GM12875 (cell line): ENCODE results near the gene GNB1L.

Experiments
- H3K4me3 ChIP-seq: one replicate; pipeline ENCODE4 v1.5.1; 2011; ENCODE audit warnings: low read depth, low read length, control low read depth
- CTCF ChIP-seq: IDR thresholded peaks from 2 replicates; pipeline ENCODE4 v1.5.1; 2011; ENCODE audit warnings: low read depth, mild to moderate bottlenecking, control low read depth, inconsistent platforms, low read length, moderate library complexity, borderline replicate concordance; ENCODE audit not compliant: insufficient read depth

Gene GNB1L

GRCh38 chr22:19811811-19812771 is 42.6 kb downstream of the GNB1L start:
- H3K4me3 ChIP-seq = no peak overlapping the region
- TF ChIP-seq CTCF = no peak

GRCh38 chr22:19811211-19811621 is 43.5 kb downstream of the GNB1L start:
- no peak overlapping the region for H3K4me3 ChIP-seq
- TF ChIP-seq CTCF = no peak

- H3K4me3 ChIP-seq = no peak overlapping the region
- TF ChIP-seq CTCF = no peak
Measured at GRCh38 chr22:19810381-19811201, 44.1 kb downstream of the GNB1L start.

GRCh38 chr22:19809741-19810140 is 44.9 kb downstream of the GNB1L start:
- H3K4me3 ChIP-seq = no peak overlapping the region
- no peak for TF ChIP-seq CTCF

- H3K4me3 ChIP-seq = no peak overlapping the region
- TF ChIP-seq CTCF = no peak
Measured at GRCh38 chr22:19808873-19809478, 45.7 kb downstream of the GNB1L start.

- no peak overlapping the region for H3K4me3 ChIP-seq
- TF ChIP-seq CTCF = no peak
Measured at GRCh38 chr22:19807914-19808872, 46.5 kb downstream of the GNB1L start.
